ENCODE results near the gene PRXL2C.
"Not testable (repeated sequence)": the region's sequence is repeated elsewhere in the genome, so short reads cannot be mapped to it uniquely, and the experiment has no call there.

The PRXL2C gene

DNA sequence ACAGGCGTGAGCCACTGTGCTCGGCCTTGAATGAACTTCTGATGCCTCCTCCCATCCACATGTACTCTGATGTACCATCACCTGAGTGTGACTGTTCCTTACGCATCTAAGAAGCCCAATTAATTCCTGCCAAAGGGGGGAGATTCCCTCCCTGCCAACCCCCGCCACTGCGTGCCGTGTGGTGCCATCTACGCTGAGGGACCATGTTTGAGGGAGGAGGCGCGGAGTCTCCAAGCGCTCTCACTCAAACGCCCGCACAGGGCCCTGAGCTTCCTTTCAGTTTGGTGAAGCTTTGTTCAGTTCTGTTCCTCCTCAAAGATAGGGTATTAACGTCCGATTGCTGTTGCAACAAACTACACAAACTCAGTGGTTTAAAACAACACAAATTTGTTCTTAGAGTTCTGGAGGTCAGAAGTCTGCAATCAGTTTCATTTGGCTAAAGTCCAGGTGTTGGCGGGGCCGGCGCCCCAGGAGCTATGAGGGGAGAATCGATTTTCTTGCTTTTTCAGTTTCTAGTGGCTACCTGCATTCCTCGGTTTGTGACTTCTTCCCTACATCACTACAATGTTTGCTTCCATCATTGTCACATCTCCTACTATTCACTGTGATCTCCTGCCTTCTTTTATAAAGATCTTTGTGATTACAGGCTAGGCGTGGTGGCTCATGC lies 13.9 kb upstream of the PRXL2C start:
- no peaks in the 10 kb centered on the region for H3F3A ChIP-seq (ENCODE audit: low read depth)
- H3K9me3 ChIP-seq (ENCODE audit: insufficient read depth, low read depth, low read length): peaks cover 7% of the 10 kb centered on the region; the same call in 1 of the 2 replicates
- H3K27me3 ChIP-seq (ENCODE audit: insufficient read depth, low read length, poor library complexity, severe bottlenecking): no peaks in the 10 kb centered on the region
- no peaks in the 10 kb centered on the region for H3K36me3 ChIP-seq (ENCODE audit: insufficient read depth, low read length)
- no peak for TF ChIP-seq EZH2phosphoT487 (IDR thresholded peaks at IDR 0.05; ENCODE audit: borderline replicate concordance)
- TF ChIP-seq, protein P1, sequence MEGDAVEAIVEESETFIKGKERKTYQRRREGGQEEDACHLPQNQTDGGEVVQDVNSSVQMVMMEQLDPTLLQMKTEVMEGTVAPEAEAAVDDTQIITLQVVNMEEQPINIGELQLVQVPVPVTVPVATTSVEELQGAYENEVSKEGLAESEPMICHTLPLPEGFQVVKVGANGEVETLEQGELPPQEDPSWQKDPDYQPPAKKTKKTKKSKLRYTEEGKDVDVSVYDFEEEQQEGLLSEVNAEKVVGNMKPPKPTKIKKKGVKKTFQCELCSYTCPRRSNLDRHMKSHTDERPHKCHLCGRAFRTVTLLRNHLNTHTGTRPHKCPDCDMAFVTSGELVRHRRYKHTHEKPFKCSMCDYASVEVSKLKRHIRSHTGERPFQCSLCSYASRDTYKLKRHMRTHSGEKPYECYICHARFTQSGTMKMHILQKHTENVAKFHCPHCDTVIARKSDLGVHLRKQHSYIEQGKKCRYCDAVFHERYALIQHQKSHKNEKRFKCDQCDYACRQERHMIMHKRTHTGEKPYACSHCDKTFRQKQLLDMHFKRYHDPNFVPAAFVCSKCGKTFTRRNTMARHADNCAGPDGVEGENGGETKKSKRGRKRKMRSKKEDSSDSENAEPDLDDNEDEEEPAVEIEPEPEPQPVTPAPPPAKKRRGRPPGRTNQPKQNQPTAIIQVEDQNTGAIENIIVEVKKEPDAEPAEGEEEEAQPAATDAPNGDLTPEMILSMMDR (conservative IDR thresholded peaks at IDR 0.05; ENCODE audit: low read length): no peak
- no peaks in the 10 kb centered on the region for H3K79me2 ChIP-seq (ENCODE audit: insufficient read depth, low read length)
- no peaks in the 10 kb centered on the region for H4K20me1 ChIP-seq (ENCODE audit: insufficient read depth, low read length, poor library complexity, severe bottlenecking)
- H3K4me2 ChIP-seq (ENCODE audit: low read depth, low read length, poor library complexity, severe bottlenecking): no peak overlapping the region
- no peak overlapping the region for H3K4me3 ChIP-seq (ENCODE audit: low read length, poor library complexity, severe bottlenecking)
- no peak overlapping the region for H2AFZ ChIP-seq (ENCODE audit: low read length)
- H3K9me2 ChIP-seq (replicated peaks; ENCODE audit: low read depth, low read length): no peaks in the 10 kb centered on the region
- no peak overlapping the region for H3K9ac ChIP-seq (ENCODE audit: low read depth, low read length, poor library complexity, severe bottlenecking)
- no peaks in the 10 kb centered on the region for H3K4me1 ChIP-seq (ENCODE audit: insufficient read depth, low read length, poor library complexity, severe bottlenecking)

DNA sequence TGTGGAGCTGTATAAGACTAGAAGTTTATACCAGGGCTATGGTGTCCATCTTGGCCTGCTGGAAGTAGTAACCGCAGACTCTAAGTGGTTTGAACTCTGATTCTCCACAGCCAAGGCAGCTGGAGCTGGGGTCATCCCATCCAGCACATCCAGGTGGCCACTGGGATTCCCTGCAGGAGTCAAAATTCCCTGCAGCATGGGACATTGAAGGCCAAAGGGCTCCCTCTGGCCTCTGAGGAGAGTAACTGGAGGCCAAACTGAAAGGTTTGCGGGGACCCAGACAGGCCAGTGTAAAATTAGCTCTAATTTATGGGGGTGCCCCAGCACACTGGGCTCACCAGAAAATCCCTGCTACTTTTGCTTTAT lies 12.2 kb upstream of the PRXL2C start:
- TF ChIP-seq, protein P1 (conservative IDR thresholded peaks at IDR 0.05; ENCODE audit: low read length): no peak
- TF ChIP-seq EZH2phosphoT487 (IDR thresholded peaks at IDR 0.05; ENCODE audit: borderline replicate concordance): no peak
- Histone ChIP-seq H3K4me2 (ENCODE audit: low read depth, low read length, poor library complexity, severe bottlenecking) (no peak overlapping the region), H3K36me3 (ENCODE audit: insufficient read depth, low read length) (no peaks in the 10 kb centered on the region), H3K27me3 (ENCODE audit: insufficient read depth, low read length, poor library complexity, severe bottlenecking) (no peaks in the 10 kb centered on the region), H3K79me2 (ENCODE audit: insufficient read depth, low read length) (no peaks in the 10 kb centered on the region), H3F3A (ENCODE audit: low read depth) (no peaks in the 10 kb centered on the region), H3K4me1 (ENCODE audit: insufficient read depth, low read length, poor library complexity, severe bottlenecking) (no peaks in the 10 kb centered on the region), H3K9me3 (ENCODE audit: insufficient read depth, low read depth, low read length) (no peaks in the 10 kb centered on the region), H3K4me3 (ENCODE audit: low read length, poor library complexity, severe bottlenecking) (no peak overlapping the region), H4K20me1 (ENCODE audit: insufficient read depth, low read length, poor library complexity, severe bottlenecking) (no peaks in the 10 kb centered on the region), H3K9me2 (replicated peaks; ENCODE audit: low read depth, low read length) (no peaks in the 10 kb centered on the region), H2AFZ (ENCODE audit: low read length) (no peak overlapping the region), H3K9ac (ENCODE audit: low read depth, low read length, poor library complexity, severe bottlenecking) (no peak overlapping the region)

DNA sequence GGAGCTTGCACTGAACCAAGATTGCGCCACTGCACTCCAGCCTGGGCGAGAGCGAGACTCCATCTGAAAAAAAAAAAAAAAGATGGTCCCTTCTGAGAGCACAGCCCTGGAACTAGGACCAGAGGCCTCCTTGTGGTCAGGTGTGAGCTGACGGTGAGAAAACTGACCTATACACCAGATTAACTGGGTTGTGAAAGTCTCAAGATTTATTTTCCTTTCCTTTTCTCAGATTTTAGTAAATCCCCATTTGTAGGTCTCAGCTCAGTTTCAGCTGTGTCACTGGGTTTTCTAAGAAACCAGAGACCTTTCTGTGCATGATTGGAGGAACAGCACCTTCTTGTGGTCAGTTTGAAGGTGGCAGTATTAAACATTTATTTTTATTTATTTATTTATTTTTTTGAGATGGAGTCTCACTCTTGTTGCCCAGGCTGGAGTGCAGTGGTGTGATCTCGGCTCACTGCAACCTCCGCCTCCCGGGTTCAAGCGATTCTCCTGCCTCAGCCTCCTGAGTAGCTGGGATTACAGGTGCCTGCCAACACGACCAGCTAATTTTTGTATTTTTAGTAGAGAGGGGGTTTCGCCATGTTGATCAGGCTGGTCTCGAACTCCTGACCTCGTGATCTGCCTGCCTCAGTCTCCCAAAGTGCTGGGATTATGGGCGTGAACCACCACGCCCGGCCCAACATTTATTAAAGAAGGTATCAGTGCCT lies 11.7 kb upstream of the PRXL2C start:
- H3K9ac ChIP-seq (ENCODE audit: low read depth, low read length, poor library complexity, severe bottlenecking); H3K9me2 ChIP-seq (replicated peaks; ENCODE audit: low read depth, low read length); H3K79me2 ChIP-seq (ENCODE audit: insufficient read depth, low read length); H2AFZ ChIP-seq (ENCODE audit: low read length); H3K27me3 ChIP-seq (ENCODE audit: insufficient read depth, low read length, poor library complexity, severe bottlenecking); H3K4me3 ChIP-seq (ENCODE audit: low read length, poor library complexity, severe bottlenecking); H3F3A ChIP-seq (ENCODE audit: low read depth); H3K36me3 ChIP-seq (ENCODE audit: insufficient read depth, low read length); H3K4me2 ChIP-seq (ENCODE audit: low read depth, low read length, poor library complexity, severe bottlenecking); H4K20me1 ChIP-seq (ENCODE audit: insufficient read depth, low read length, poor library complexity, severe bottlenecking); H3K9me3 ChIP-seq (ENCODE audit: insufficient read depth, low read depth, low read length); H3K4me1 ChIP-seq (ENCODE audit: insufficient read depth, low read length, poor library complexity, severe bottlenecking): not testable (repeated sequence)
- TF ChIP-seq, protein P1 (conservative IDR thresholded peaks at IDR 0.05; ENCODE audit: low read length): peak; percentile 57

Measured in Loucy (cell line).